HFF-Myc (cell line): Measurements from ENCODE around the gene TRABD2A.

Source experiments
- DNase-seq: peaks from one replicate; pipeline ENCODE4 v3.0.0-alpha.2; 2011; ENCODE audit warnings: low read depth; ENCODE audit errors: extremely low read depth
- H3K4me3 ChIP-seq: replicated peaks from 2 replicates; pipeline ENCODE4 v1.5.1; 2011; ENCODE audit warnings: low read depth, mild to moderate bottlenecking, control low read depth, low read length
- TF ChIP-seq, protein P1 (sequence below): IDR thresholded peaks from 2 replicates; pipeline ENCODE4 v1.5.1; 2012; ENCODE audit warnings: mild to moderate bottlenecking, low read depth, low read length, control low read depth; ENCODE audit errors: missing control alignments

The TRABD2A gene

DNA sequence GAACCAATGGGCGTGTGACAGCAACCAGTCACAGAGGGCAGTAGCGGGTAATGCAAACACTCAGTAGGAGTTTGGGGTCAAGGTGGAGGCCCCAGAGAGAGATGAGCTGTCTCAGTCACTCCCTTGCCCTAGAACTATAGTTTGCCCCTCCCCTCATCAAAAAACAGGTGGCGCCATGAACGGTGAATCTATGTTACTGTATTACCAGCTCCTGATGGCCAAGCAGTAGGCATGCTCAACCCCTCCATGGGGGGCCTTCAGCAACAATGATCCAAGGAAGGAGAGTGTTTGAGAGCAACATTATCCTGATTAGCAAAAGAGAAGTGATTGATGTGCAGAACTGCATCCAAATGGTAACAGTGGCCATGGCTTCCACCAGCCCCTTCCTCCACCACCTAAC is 30.4 kb downstream of the TRABD2A start:
- no peak overlapping the region for H3K4me3 ChIP-seq
- DNase-seq: no peak
- TF ChIP-seq, protein P1, sequence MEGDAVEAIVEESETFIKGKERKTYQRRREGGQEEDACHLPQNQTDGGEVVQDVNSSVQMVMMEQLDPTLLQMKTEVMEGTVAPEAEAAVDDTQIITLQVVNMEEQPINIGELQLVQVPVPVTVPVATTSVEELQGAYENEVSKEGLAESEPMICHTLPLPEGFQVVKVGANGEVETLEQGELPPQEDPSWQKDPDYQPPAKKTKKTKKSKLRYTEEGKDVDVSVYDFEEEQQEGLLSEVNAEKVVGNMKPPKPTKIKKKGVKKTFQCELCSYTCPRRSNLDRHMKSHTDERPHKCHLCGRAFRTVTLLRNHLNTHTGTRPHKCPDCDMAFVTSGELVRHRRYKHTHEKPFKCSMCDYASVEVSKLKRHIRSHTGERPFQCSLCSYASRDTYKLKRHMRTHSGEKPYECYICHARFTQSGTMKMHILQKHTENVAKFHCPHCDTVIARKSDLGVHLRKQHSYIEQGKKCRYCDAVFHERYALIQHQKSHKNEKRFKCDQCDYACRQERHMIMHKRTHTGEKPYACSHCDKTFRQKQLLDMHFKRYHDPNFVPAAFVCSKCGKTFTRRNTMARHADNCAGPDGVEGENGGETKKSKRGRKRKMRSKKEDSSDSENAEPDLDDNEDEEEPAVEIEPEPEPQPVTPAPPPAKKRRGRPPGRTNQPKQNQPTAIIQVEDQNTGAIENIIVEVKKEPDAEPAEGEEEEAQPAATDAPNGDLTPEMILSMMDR: no peak

DNA sequence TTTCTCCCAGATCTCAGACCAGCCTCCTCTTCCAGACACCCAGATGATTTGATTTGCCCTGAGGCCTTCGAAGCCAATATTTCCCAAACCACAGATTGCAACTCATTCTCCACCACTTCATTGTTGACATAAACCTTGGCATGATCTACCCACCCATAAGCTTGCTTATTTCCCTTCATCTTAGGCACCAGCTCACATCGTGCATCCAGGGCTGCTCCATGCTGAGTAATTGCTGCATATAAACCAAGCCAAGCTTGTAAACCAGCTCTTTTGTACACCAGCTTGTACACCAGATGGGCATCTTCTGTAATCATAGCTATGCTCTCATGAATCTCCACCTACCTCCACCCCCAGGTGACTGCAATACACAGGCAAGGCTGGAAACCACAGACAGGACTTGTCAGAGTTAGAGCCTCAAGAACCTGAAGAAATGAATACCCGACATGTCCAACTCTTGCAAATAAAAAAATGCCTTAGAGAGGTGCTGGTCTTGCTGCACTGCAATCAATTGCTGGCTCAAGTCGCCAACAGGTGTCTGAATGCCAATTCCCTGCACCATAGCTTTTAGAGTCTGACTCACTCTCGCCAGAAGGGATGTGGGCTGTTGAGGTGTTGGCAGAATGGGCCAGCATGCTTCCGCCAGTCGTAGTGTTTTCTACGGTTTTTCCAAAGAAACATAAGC is 31.5 kb downstream of the TRABD2A start:
- no peak for DNase-seq
- TF ChIP-seq, protein P1: no peak
- H3K4me3 ChIP-seq: no peak overlapping the region

DNA sequence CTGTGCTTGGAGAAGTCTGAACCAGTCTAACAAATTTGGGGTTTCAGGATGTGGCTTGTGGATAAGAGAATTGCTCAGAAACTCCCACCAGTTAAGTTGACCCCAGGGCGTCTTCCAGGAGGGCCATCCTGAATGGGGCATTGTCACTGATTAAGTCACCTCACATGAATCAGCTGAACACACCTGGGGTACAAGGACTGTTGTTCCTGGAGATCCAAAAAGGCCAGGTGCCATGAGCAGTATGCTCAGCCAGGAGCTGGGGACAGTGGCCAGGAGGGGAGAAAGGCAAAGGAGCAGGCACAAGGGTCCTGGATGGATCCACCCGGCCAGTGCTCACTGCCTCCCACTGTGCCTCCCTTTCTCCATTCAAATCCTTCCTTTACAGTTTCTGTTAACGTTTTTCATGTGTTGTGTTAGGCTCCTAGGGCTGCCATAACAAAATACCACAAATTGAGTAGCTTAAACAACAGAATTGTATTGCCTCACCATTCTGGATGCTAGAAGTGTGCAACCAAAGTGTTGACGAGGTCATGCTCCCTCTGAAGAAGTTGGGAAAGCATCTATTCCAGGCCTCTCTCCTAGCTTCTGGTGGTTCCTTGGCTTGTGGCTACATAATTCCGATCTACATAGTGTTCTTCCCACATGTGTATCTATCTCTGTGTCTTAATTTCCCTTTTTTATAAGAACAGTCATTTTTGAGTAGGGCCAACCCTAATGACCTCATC is 33.4 kb downstream of the TRABD2A start:
- H3K4me3 ChIP-seq: no peak overlapping the region
- TF ChIP-seq, protein P1: no peak
- DNase-seq: no peak

DNA sequence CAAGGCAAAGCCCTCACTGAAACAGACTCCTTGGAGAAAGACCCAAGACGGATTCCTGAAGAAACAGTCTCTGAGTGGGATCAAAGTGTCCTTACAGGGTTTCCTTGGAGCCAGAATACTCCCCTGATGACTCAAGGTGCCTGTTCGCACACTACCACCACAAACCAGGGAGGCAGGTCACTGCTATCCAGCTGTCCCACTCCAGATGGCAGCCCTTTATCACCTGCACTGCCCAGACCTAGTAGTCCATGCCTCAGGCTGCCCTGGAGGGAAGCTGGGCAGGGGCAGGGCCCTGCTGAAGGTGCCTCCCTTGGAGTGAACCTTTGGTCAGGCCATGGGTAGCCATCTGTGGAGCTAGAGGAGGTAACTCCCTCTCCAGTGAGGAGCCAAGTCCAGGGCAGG is 34.1 kb downstream of the TRABD2A start:
- TF ChIP-seq, protein P1: no peak
- H3K4me3 ChIP-seq: no peak overlapping the region
- DNase-seq: no peak

DNA sequence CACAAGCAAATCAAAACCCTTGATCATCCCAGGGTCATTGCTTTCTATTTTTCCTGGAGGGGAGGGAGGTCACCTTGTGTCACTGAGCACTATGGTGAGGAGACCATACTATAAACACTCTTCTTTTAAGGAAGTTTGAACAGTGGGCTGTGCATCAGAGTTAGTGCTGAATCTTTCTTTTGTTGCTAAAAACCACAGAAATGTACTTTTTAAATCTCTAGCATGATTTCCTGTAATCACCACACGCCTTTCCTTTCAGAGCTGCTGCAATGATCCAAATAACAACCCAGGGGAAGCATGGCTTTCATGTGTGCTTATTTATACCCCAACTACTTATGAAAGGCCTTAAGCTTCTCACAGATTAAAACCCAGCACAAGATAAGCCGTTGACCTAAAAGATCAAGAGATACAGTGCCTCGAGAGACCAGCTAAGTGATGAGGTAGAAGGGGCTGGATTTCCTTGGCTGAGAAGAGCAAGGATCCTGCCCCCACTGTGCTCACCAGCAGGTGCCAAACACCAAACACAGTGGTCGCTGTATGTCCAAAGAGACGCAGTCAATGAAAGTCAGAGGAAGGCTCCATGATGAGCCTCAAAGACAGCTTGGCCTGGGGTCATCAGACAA is 34.7 kb downstream of the TRABD2A start:
- H3K4me3 ChIP-seq: no peak overlapping the region
- no peak for DNase-seq
- TF ChIP-seq, protein P1: no peak

DNA sequence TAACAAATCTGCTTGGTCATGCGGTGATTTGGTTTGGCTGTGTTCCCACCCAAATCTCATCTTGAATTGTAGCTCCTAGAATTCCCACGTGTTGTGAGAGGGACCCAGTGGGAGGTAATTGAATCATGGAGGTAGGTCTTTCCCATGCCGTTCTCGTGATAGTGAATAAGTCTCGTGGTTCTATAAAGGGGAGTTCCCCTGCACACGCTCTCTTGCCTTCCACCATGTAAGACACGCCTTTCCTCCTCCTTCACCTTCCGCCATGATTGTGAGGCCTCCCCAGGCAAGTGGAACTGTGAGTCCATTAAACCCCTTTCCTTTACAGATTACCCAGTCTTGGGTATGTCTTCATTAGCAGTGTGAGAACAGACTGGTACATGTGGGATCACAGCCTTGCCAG is 36.7 kb downstream of the TRABD2A start:
- DNase-seq: no peak
- no peak overlapping the region for H3K4me3 ChIP-seq
- TF ChIP-seq, protein P1: no peak
